IMR-90 (cell line): ENCODE results near the gene SLC49A4. TPM values are rescaled to one million over a fixed set of nuclear protein-coding genes. Genes with fewer than 3 reads are reported as not detected.
A peak's percentile ranks its signal among the peaks of the same experiment; 100 is the strongest.

Experiments
- FOS ChIP-seq: fragments of 150-350 bp; IDR thresholded peaks from 2 replicates; pipeline ENCODE4 v1.6.1; 2016; ENCODE audit warnings: low read depth, low read length
- polyA plus RNA-seq, 3 experiments: library from polyadenylated mRNA; depleted of rRNA; stranded (reverse); fragments of >200 nt; gene quantifications; 2 replicates each; pipeline ENCODE4 v1.2.3, GENCODE V29; 2012; ENCODE audit warnings: low replicate concordance in 1 of 3
- total RNA-seq: library from RNA; depleted of rRNA; stranded (reverse); fragments of >200 nt; gene quantifications from 2 replicates; pipeline ENCODE4 v1.2.3, GENCODE V29; 2012
- TF ChIP-seq, protein P1 (sequence below): fragments of 150-350 bp; IDR thresholded peaks from 2 replicates; pipeline ENCODE4 v1.6.1; 2016; ENCODE audit warnings: low read depth, mild to moderate bottlenecking, low read length, moderate library complexity, borderline replicate concordance
- TF ChIP-seq, protein P2 (sequence below): conservative IDR thresholded peaks from 2 replicates; pipeline ENCODE4 v1.5.1; 2012; ENCODE audit warnings: mild to moderate bottlenecking, low read depth, low read length, improper control_type of control experiment

The SLC49A4 gene
- total and polyA plus RNA-seq, 2 of the 4 experiments (the other 2 are of a cell fraction), result 6.5 to 6.8 TPM

DNA sequence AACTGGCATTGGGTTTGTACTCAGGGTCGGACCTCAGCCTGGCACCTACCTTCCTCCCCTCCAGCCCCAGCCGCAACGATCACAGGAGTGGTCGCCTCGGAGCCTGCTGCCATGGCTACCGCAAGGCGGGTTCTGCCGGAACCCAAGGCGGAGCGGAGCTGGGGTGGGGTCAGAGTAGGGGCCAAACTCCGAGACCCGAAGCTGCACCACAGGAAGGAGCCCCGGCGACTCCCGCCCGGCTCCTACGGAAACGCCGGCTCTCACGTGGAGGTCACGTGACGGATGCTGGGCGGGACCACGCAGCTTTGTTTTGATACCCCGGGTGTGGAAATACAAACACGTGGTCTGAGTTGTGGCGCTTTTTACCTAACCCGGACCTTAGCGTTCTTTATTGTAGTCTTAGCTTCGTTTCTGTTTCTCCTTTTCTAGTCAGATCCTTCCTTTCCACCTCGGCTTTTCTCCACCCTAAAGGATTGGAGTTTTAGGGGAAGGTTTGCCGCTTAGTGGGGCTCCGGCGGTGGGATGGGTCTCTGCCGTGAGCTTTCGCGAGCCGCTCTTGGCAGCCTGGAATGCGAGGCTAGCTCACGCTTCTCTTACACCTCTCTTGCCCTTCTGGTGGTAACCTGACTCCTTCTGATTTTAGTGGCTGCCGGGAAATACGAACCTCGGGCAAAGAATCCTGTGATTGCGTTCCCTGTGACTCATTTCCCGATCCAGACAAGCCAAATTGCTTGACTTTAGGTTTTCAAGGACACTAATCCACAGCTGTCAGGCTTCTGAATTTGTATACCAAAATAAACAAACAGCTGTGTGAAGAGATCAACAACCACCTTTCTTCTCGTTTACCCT lies 1.1 kb upstream of the SLC49A4 start, which contains the start of gene HSPBAP1 (continued):
- TF ChIP-seq, protein P1, sequence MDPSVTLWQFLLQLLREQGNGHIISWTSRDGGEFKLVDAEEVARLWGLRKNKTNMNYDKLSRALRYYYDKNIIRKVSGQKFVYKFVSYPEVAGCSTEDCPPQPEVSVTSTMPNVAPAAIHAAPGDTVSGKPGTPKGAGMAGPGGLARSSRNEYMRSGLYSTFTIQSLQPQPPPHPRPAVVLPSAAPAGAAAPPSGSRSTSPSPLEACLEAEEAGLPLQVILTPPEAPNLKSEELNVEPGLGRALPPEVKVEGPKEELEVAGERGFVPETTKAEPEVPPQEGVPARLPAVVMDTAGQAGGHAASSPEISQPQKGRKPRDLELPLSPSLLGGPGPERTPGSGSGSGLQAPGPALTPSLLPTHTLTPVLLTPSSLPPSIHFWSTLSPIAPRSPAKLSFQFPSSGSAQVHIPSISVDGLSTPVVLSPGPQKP, result no peak
- peak; percentile 65 for TF ChIP-seq FOS
- TF ChIP-seq, protein P2, sequence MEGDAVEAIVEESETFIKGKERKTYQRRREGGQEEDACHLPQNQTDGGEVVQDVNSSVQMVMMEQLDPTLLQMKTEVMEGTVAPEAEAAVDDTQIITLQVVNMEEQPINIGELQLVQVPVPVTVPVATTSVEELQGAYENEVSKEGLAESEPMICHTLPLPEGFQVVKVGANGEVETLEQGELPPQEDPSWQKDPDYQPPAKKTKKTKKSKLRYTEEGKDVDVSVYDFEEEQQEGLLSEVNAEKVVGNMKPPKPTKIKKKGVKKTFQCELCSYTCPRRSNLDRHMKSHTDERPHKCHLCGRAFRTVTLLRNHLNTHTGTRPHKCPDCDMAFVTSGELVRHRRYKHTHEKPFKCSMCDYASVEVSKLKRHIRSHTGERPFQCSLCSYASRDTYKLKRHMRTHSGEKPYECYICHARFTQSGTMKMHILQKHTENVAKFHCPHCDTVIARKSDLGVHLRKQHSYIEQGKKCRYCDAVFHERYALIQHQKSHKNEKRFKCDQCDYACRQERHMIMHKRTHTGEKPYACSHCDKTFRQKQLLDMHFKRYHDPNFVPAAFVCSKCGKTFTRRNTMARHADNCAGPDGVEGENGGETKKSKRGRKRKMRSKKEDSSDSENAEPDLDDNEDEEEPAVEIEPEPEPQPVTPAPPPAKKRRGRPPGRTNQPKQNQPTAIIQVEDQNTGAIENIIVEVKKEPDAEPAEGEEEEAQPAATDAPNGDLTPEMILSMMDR, result no peak
